IMR-90 (cell line): Measurements from ENCODE around the gene SRRM3. TPM values are rescaled to one million over a fixed set of nuclear protein-coding genes. Genes with fewer than 3 reads are reported as not detected.

Experiments used
- ATAC-seq: fragments of 200-7000 bp; cut with Tn5 transposase; 2 replicates; pipeline ENCODE4 v1.9.1; 2020; ENCODE audit warnings: low read depth, mild to moderate bottlenecking, moderate library complexity
- BruUV-seq: library from RNA; stranded (reverse); fragments of 400-500 nt; replicated peaks from 2 replicates; lab custom pipeline; 2021; lab: Mats Ljungman, UMichigan
- CTCF ChIA-PET: fragments of 300-600 bp; formaldehyde crosslinking; extraction: SDS; loops from one replicate; lab custom pipeline; 2021; ENCODE audit warnings: antibody characterized with exemption; lab: Yijun Ruan, JAX
- POLR2A ChIA-PET: fragments of 300-600 bp; sonication (Branson Sonifier 250); formaldehyde crosslinking; loops from one replicate; lab custom pipeline; 2022; ENCODE audit warnings: antibody characterized with exemption; ENCODE audit not compliant: unreplicated experiment; lab: Charles Lee
- DNase-seq: peaks from one replicate; pipeline ENCODE4 v3.0.0; 2013
- H2AFZ ChIP-seq: replicated peaks from 2 replicates; pipeline ENCODE3; 2013; ENCODE audit warnings: low read length, mild to moderate bottlenecking; ENCODE audit not compliant: poor library complexity
- H2AK5ac ChIP-seq: 2 replicates; pipeline ENCODE4 v1.6.1; 2013; ENCODE audit warnings: low read depth, low read length, inconsistent platforms
- H2AK9ac ChIP-seq: replicated peaks from 2 replicates; pipeline ENCODE3; 2013; ENCODE audit warnings: mild to moderate bottlenecking, low read depth, low read length, moderate library complexity; ENCODE audit not compliant: poor library complexity
- H2BK120ac ChIP-seq: 2 replicates; pipeline ENCODE4 v1.6.1; 2013; ENCODE audit warnings: low read depth, low read length, inconsistent platforms
- H2BK15ac ChIP-seq: 3 replicates; pipeline ENCODE4 v1.6.1; 2013; ENCODE audit warnings: low read depth, low read length, inconsistent platforms
- H2BK20ac ChIP-seq: 2 replicates; pipeline ENCODE4 v1.6.1; 2013; ENCODE audit warnings: low read depth, mild to moderate bottlenecking, inconsistent platforms, low read length, moderate library complexity
- H2BK5ac ChIP-seq: 2 replicates; pipeline ENCODE4 v1.6.1; 2013; ENCODE audit warnings: mild to moderate bottlenecking, low read depth, low read length, inconsistent platforms; ENCODE audit not compliant: poor library complexity, severe bottlenecking
- H3K14ac ChIP-seq: replicated peaks from 2 replicates; pipeline ENCODE4 v1.6.1; 2013; ENCODE audit warnings: low read depth, low read length, inconsistent platforms
- H3K18ac ChIP-seq: 2 replicates; pipeline ENCODE4 v1.6.1; 2013; ENCODE audit warnings: low read depth, low read length, control low read depth
- H3K23ac ChIP-seq: 2 replicates; pipeline ENCODE4 v1.6.1; 2013; ENCODE audit warnings: low read depth, low read length, inconsistent platforms
- H3K27ac ChIP-seq: 2 replicates; pipeline ENCODE4 v1.5.1; 2013; ENCODE audit warnings: mild to moderate bottlenecking, control low read depth, low read length; ENCODE audit not compliant: insufficient read depth
- H3K27me3 ChIP-seq: 2 replicates; pipeline ENCODE4 v1.6.1; 2013; ENCODE audit warnings: low read length; ENCODE audit not compliant: control insufficient read depth, insufficient read depth
- H3K36me3 ChIP-seq: 2 replicates; pipeline ENCODE4 v1.6.1; 2013; ENCODE audit warnings: low read length, mixed read lengths; ENCODE audit not compliant: control insufficient read depth, insufficient read depth
- H3K4ac ChIP-seq: 2 replicates; pipeline ENCODE4 v1.6.1; 2013; ENCODE audit warnings: low read depth, low read length, inconsistent platforms
- H3K4me1 ChIP-seq: 2 replicates; pipeline ENCODE4 v1.6.1; 2013; ENCODE audit warnings: low read length, mixed read lengths; ENCODE audit not compliant: control insufficient read depth, insufficient read depth
- H3K4me2 ChIP-seq: 2 replicates; pipeline ENCODE4 v1.6.1; 2013; ENCODE audit warnings: low read depth, mild to moderate bottlenecking, control low read depth, low read length, moderate library complexity
- H3K4me3 ChIP-seq: 2 replicates; pipeline ENCODE4 v1.5.1; 2013; ENCODE audit warnings: low read depth, mild to moderate bottlenecking, control low read depth, low read length, moderate library complexity; ENCODE audit not compliant: insufficient read depth
- H3K56ac ChIP-seq: 2 replicates; pipeline ENCODE4 v1.6.1; 2013; ENCODE audit warnings: low read length, inconsistent platforms; ENCODE audit not compliant: insufficient read depth; ENCODE audit errors: extremely low read depth
- H3K79me1 ChIP-seq, 2 experiments: 2 replicates each; pipeline ENCODE4 v1.6.1; 2013; ENCODE audit warnings: low read length in 2 of 2, inconsistent platforms in 1 of 2, low read depth in 1 of 2
- H3K9ac ChIP-seq: 2 replicates; pipeline ENCODE4 v1.6.1; 2013; ENCODE audit warnings: low read depth, low read length, control low read depth
- H3K9me1 ChIP-seq: 2 replicates; pipeline ENCODE4 v1.6.1; 2013; ENCODE audit warnings: low read length, inconsistent platforms; ENCODE audit not compliant: insufficient read depth
- H3K9me3 ChIP-seq: 2 replicates; pipeline ENCODE4 v1.6.1; 2013; ENCODE audit warnings: low read length; ENCODE audit not compliant: control insufficient read depth, insufficient read depth
- H4K20me1 ChIP-seq: 2 replicates; pipeline ENCODE4 v1.6.1; 2013; ENCODE audit warnings: low read length, inconsistent platforms; ENCODE audit not compliant: insufficient read depth
- H4K5ac ChIP-seq: 2 replicates; pipeline ENCODE4 v1.6.1; 2013; ENCODE audit warnings: mild to moderate bottlenecking, low read depth, low read length, control low read depth
- H4K8ac ChIP-seq, 2 experiments: 2 replicates each; pipeline ENCODE4 v1.6.1; 2013; ENCODE audit warnings: low read depth in 2 of 2, low read length in 2 of 2, control low read depth in 1 of 2, inconsistent platforms in 1 of 2
- H4K91ac ChIP-seq: 2 replicates; pipeline ENCODE4 v1.6.1; 2013; ENCODE audit warnings: low read depth, low read length, inconsistent platforms; ENCODE audit not compliant: insufficient read depth
- BHLHE40 ChIP-seq: fragments of 150-350 bp; IDR thresholded peaks from 2 replicates; pipeline ENCODE4 v1.6.1; 2016; ENCODE audit warnings: mild to moderate bottlenecking, low read depth, low read length
- CEBPB ChIP-seq: IDR thresholded peaks from 2 replicates; pipeline ENCODE4 v1.6.1; 2012; ENCODE audit warnings: low read depth, low read length, improper control_type of control experiment
- CHD1 ChIP-seq: IDR thresholded peaks from 2 replicates; pipeline ENCODE4 v1.6.1; 2012; ENCODE audit warnings: low read depth, low read length, improper control_type of control experiment
- CTCF ChIP-seq: conservative IDR thresholded peaks from 2 replicates; pipeline ENCODE4 v1.5.1; 2012; ENCODE audit warnings: mild to moderate bottlenecking, low read depth, low read length, improper control_type of control experiment
- ELK1 ChIP-seq: fragments of 150-350 bp; IDR thresholded peaks from 2 replicates; pipeline ENCODE4 v1.6.1; 2016; ENCODE audit warnings: low read depth, mild to moderate bottlenecking, low read length, moderate library complexity, borderline replicate concordance
- FOS ChIP-seq: fragments of 150-350 bp; IDR thresholded peaks from 2 replicates; pipeline ENCODE4 v1.6.1; 2016; ENCODE audit warnings: low read depth, low read length
- MAFK ChIP-seq: IDR thresholded peaks from 2 replicates; pipeline ENCODE4 v1.6.1; 2012; ENCODE audit warnings: low read depth, low read length, improper control_type of control experiment
- MAZ ChIP-seq: IDR thresholded peaks from 2 replicates; pipeline ENCODE4 v1.6.1; 2012; ENCODE audit warnings: low read depth, mild to moderate bottlenecking, low read length, improper control_type of control experiment, moderate library complexity, borderline replicate concordance
- MXI1 ChIP-seq: IDR thresholded peaks from 2 replicates; pipeline ENCODE4 v1.6.1; 2012; ENCODE audit warnings: low read depth, mild to moderate bottlenecking, low read length, moderate library complexity, borderline replicate concordance
- NFE2L2 ChIP-seq: fragments of 150-350 bp; IDR thresholded peaks from 2 replicates; pipeline ENCODE4 v1.6.1; 2016; ENCODE audit warnings: low read depth, mild to moderate bottlenecking, low read length
- POLR2A ChIP-seq: IDR thresholded peaks from 2 replicates; pipeline ENCODE4 v1.6.1; 2012; ENCODE audit warnings: mild to moderate bottlenecking, low read depth, low read length
- RAD21 ChIP-seq: IDR thresholded peaks from 2 replicates; pipeline ENCODE4 v1.6.1; 2012; ENCODE audit warnings: low read length, improper control_type of control experiment
- RCOR1 ChIP-seq: IDR thresholded peaks from 2 replicates; pipeline ENCODE4 v1.6.1; 2012; ENCODE audit warnings: mild to moderate bottlenecking, low read length, improper control_type of control experiment; ENCODE audit not compliant: insufficient replicate concordance
- RFX5 ChIP-seq: IDR thresholded peaks from 2 replicates; pipeline ENCODE4 v1.8.0; 2012; ENCODE audit warnings: low read depth, mild to moderate bottlenecking, low read length, moderate library complexity
- SMC3 ChIP-seq: fragments of 150-350 bp; IDR thresholded peaks from 2 replicates; pipeline ENCODE4 v1.6.1; 2016; ENCODE audit warnings: low read depth, mild to moderate bottlenecking, antibody characterized with exemption, low read length, moderate library complexity
- WGBS, 2 experiments: methylation state at CpG; one replicate each; pipeline versions ENCODE4 v1.1.5 to v1.1.7; 2013; ENCODE audit warnings: missing lambda C conversion rate in 2 of 2; ENCODE audit not compliant: insufficient read length in 1 of 2; ENCODE audit errors: extremely low coverage in 2 of 2; 5-methylcytosine and 5-hydroxymethylcytosine counted together
- dilution Hi-C: fragments of 300-500 bp; cut with HindIII; formaldehyde crosslinking; loops from one replicate; pipeline ENCODE4 v1.14.3; 2018; ENCODE audit warnings: low sequenced_read_pairs; ENCODE audit not compliant: unreplicated experiment
- in situ Hi-C: fragments of 300-500 bp; cut with MboI; formaldehyde crosslinking; loops from 3 replicates; pipeline ENCODE4 v1.14.3; 2019; ENCODE audit warnings: low sequenced_read_pairs, inconsistent platforms, mixed read lengths
- intact Hi-C: fragments of 100-400 bp; cut with micrococcal nuclease; formaldehyde crosslinking; loops from 2 replicates; pipeline ENCODE4 v1.10.0; 2022
- polyA plus RNA-seq, 3 experiments: library from polyadenylated mRNA; depleted of rRNA; stranded (reverse); fragments of >200 nt; gene quantifications; 2 replicates each; pipeline ENCODE4 v1.2.3, GENCODE V29; 2012; ENCODE audit warnings: low replicate concordance in 1 of 3
- total RNA-seq: library from RNA; depleted of rRNA; stranded (reverse); fragments of >200 nt; gene quantifications from 2 replicates; pipeline ENCODE4 v1.2.3, GENCODE V29; 2012

Gene SRRM3
- total and polyA plus RNA-seq, 2 of the 4 experiments (the other 2 are of a cell fraction), result 0.18 to 2.5 TPM

DNA sequence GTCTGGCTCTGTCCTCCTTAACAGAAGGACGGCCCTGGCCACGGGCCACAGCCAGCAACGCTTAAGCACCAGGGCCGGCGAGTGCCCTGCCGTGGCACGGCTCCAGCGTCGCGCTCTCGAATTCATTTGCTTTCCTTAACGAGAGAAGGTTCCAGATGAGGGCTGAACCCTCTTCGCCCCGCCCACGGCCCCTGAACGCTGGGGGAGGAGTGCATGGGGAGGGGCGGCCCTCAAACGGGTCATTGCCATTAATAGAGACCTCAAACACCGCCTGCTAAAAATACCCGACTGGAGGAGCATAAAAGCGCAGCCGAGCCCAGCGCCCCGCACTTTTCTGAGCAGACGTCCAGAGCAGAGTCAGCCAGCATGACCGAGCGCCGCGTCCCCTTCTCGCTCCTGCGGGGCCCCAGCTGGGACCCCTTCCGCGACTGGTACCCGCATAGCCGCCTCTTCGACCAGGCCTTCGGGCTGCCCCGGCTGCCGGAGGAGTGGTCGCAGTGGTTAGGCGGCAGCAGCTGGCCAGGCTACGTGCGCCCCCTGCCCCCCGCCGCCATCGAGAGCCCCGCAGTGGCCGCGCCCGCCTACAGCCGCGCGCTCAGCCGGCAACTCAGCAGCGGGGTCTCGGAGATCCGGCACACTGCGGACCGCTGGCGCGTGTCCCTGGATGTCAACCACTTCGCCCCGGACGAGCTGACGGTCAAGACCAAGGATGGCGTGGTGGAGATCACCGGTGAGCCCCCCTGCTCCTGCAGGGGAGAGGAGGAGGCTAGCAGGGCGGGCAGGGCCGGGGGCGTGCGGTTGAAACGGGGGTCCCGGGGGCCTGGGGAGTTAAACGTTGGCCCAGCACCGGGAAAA, 100.9 kb downstream of the SRRM3 start, which contains the start of gene HSPB1:
TSS of gene HSPB1 (plus strand) at position 327 of the 855 bp plus-strand sequence. CDS start at position 367, 40 bp downstream.
- H4K91ac ChIP-seq, result peak within 1 kb of the TSS; percentile 95
- H2AFZ ChIP-seq, result peak within 1 kb of the TSS; percentile 86
- ChIA-PET CTCF (no interaction called here), POLR2A (interaction anchor here (1.1 kb wide), 1 partner anchor 8 kb away, joined by 3 read pairs; no protein-coding TSS in a partner anchor)
- H2BK15ac ChIP-seq, result peak within 1 kb of the TSS; percentile 71; the same call in 1 of the 3 replicates
- H3K4me3 ChIP-seq, result peak within 1 kb of the TSS; percentile 91
- WGBS, 2 experiments, result 0% methylated on average over 47 of the region's 75 CpGs; no CpG with 5 or more reads in 1 of the 2 experiments
- H3K18ac ChIP-seq, result peak within 1 kb of the TSS; percentile 79
- peaks cover 10% of the 10 kb centered on the region for H3K36me3 ChIP-seq
- peak within 1 kb of the TSS; percentile 64 to 88 for H4K8ac ChIP-seq
- H3K4me1 ChIP-seq, result peaks cover 21% of the 10 kb centered on the region
- ATAC-seq (peak; percentile 79), DNase-seq (peak; percentile 84)
- peak within 1 kb of the TSS; percentile 98 for H3K4ac ChIP-seq
- H2AK9ac ChIP-seq, result peak within 1 kb of the TSS; percentile 98
- H3K79me1 ChIP-seq, result peaks cover 0 to 19% of the 10 kb centered on the region in 2 experiments; a peak in 3 of 4 replicates
- H2AK5ac ChIP-seq, result peak within 1 kb of the TSS; percentile 87
- H3K9ac ChIP-seq, result peak within 1 kb of the TSS; percentile 95
- peaks cover 15% of the 10 kb centered on the region for H4K20me1 ChIP-seq
- H3K27ac ChIP-seq, result peak within 1 kb of the TSS; percentile 93
- intact Hi-C loops (loop anchor here (1.0 kb wide), 1 partner anchor 11 kb away; no protein-coding TSS in a partner anchor), in situ Hi-C loops (no loop called here), dilution Hi-C loops (no loop called here)
- 0 out of 2 replicates have a peak, but pooled peaks cover 5% of the 10 kb centered on the region for H3K9me1 ChIP-seq
- H3K4me2 ChIP-seq, result peak within 1 kb of the TSS; percentile 68
- peak within 1 kb of the TSS; percentile 86 for H3K56ac ChIP-seq
- peak within 1 kb of the TSS; percentile 91 for H2BK120ac ChIP-seq
- H3K23ac ChIP-seq, result peak within 1 kb of the TSS; percentile 98
- no peaks in the 10 kb centered on the region for H3K27me3 ChIP-seq
- H4K5ac ChIP-seq, result peak within 1 kb of the TSS; percentile 67
- peak within 1 kb of the TSS; percentile 95 for H2BK5ac ChIP-seq
- H2BK20ac ChIP-seq, result peak within 1 kb of the TSS; percentile 55; the same call in 1 of the 2 replicates
- no peaks in the 10 kb centered on the region for H3K9me3 ChIP-seq
- peak within 1 kb of the TSS; percentile 99 for H3K14ac ChIP-seq
- BruUV-seq, result TSS peak; percentile 97
- no peak for TF ChIP-seq BHLHE40
- TF ChIP-seq NFE2L2, result no peak
- peak; percentile 22; the same call in 1 of the 2 replicates for TF ChIP-seq MXI1
- TF ChIP-seq CTCF, result peak; percentile 1; the same call in 1 of the 2 replicates
- TF ChIP-seq CHD1, result no peak
- no peak for TF ChIP-seq RFX5
- no peak for TF ChIP-seq MAFK
- no peak for TF ChIP-seq RCOR1
- peak; percentile 28; the same call in 1 of the 2 replicates for TF ChIP-seq SMC3
- no peak for TF ChIP-seq CEBPB
- peak; percentile 98 for TF ChIP-seq POLR2A
- TF ChIP-seq ELK1, result no peak
- TF ChIP-seq FOS, result no peak
- TF ChIP-seq MAZ, result peak; percentile 79; the same call in 1 of the 2 replicates
- no peak; the same call in none of the 2 replicates for TF ChIP-seq RAD21
